Stomach (tissue), 9 donors: Measurements from ENCODE around the gene SMARCA4. TPM values are rescaled to one million over a fixed set of nuclear protein-coding genes. Genes with fewer than 3 reads are reported as not detected.
"Not testable (repeated sequence)": the region's sequence is repeated elsewhere in the genome, so short reads cannot be mapped to it uniquely, and the experiment has no call there.

Experiments
- DNase-seq, 2 donors: peaks; one replicate each; pipeline versions ENCODE4 v3.0.0 to v3.0.0-alpha.2; 2013 to 2019
- H3K27ac ChIP-seq, 5 donors: fragments of 200-600 bp in 4 of 5; sonication (generic) in 4 of 5; one replicate each; pipeline ENCODE4 v1.5.1; 2013 to 2019; ENCODE audit warnings: mild to moderate bottlenecking in 1 of 5, moderate library complexity in 1 of 5
- H3K27me3 ChIP-seq, 3 donors: fragments of 200-600 bp; sonication (generic); one replicate each; pipeline ENCODE4 v1.5.1; 2017 to 2019; ENCODE audit warnings: mixed run types in 1 of 3
- H3K36me3 ChIP-seq, 4 donors: fragments of 200-600 bp; sonication (generic); 1 replicate in 3 of 4; 2 replicates in 1 of 4; pipeline ENCODE4 v1.5.1; 2016 to 2019
- H3K4me1 ChIP-seq, 4 donors: fragments of 200-600 bp; sonication (generic); one replicate each; pipeline ENCODE4 v1.5.1; 2016 to 2019
- H3K4me3 ChIP-seq, 4 donors: fragments of 200-600 bp; sonication (generic) in 3 of 4; one replicate each; pipeline ENCODE4 v1.5.1; 2016 to 2019; ENCODE audit warnings: mild to moderate bottlenecking in 1 of 4
- H3K9me3 ChIP-seq, 4 donors: fragments of 200-600 bp; sonication (generic); one replicate each; pipeline ENCODE4 v1.5.1; 2016 to 2019
- EP300 ChIP-seq: sonication (generic); formaldehyde crosslinking; IDR thresholded peaks from one replicate; pipeline ENCODE4 v1.6.1; 2017; ENCODE audit warnings: antibody characterized with exemption
- POLR2A ChIP-seq, 4 donors: fragments of 450-650 bp; IDR thresholded peaks; one replicate each; pipeline ENCODE4 v1.6.1; 2016; ENCODE audit warnings: antibody characterized with exemption in 4 of 4, control low read depth in 2 of 4, mild to moderate bottlenecking in 1 of 4, moderate library complexity in 1 of 4
- POLR2AphosphoS5 ChIP-seq, 3 donors: sonication (generic); formaldehyde crosslinking; IDR thresholded peaks; one replicate each; pipeline ENCODE4 v1.6.1; 2016; ENCODE audit warnings: antibody characterized with exemption in 3 of 3
- WGBS, 5 donors: extraction: QIAGEN DNeasy Blood & Tissue Kit in 3 of 5; methylation state at CpG; one replicate each; pipeline versions ENCODE4 v1.1.5 to v1.1.7; 2013 to 2018; 5-methylcytosine and 5-hydroxymethylcytosine counted together
- intact Hi-C: fragments of 100-400 bp; cut with DNase I; formaldehyde crosslinking; loops from one replicate; pipeline ENCODE4 v1.15.1; 2023; ENCODE audit warnings: low total_unique reads
- polyA plus RNA-seq, 3 donors: library from polyadenylated mRNA; stranded (reverse); fragments of 200-250 nt; gene quantifications; one replicate each; pipeline ENCODE4 v1.2.3, GENCODE V29; 2013
- total RNA-seq, 5 donors: library from RNA; depleted of rRNA; stranded (reverse); fragments of >200 nt; gene quantifications; one replicate each; pipeline versions ENCODE4 v1.1.0 to v1.2.3, GENCODE V29; 2014 to 2016
- TF ChIP-seq, protein P1 (sequence below), 7 experiments: fragments of 450-650 bp in 4 of 7; fragments of 200-600 bp in 3 of 7; sonication (generic) in 3 of 7; IDR thresholded peaks; one replicate each; pipeline ENCODE4 v1.5.1; 2016 to 2019; ENCODE audit warnings: antibody characterized with exemption in 7 of 7, control low read depth in 2 of 7, mild to moderate bottlenecking in 1 of 7
- donor health status: healthy with polysubstance abuse.
- donor health status: Bipolar disorder and iron deficiency.
- donor health status: healthy.

Gene SMARCA4
- total and polyA plus RNA-seq, 8 donors = 28.6 to 158 (median 60.9) TPM

DNA sequence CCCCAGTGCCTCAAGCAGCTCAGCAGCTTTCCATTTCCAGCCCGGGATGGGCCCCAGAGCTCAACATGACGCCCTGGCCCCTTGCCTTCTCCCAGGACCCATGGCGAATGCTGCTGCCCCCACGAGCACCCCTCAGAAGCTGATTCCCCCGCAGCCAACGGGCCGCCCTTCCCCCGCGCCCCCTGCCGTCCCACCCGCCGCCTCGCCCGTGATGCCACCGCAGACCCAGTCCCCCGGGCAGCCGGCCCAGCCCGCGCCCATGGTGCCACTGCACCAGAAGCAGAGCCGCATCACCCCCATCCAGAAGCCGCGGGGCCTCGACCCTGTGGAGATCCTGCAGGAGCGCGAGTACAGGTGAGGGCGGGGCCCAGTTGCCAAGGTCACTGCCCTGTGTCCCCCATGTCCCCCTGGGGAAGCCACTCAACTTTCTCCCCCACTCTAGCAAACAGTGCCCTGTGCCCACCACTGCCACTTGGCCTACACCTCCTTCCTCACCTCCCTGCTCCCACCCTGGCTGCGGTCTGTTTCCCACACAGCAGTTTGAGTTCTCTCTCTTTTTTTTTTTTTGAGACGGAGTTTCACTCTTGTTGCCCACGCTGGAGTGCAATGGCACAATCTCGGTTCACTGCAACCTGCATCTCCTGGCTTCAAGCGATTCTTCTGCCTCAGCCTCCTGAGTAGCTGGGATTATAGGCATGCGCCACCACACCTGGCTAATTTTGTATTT lies 26.9 kb downstream of the SMARCA4 start:
- Histone ChIP-seq H3K4me1 (no peaks in the 10 kb centered on the region), H3K9me3 (no peaks in the 10 kb centered on the region), H3K36me3 (peaks cover 66 to 93% (median 90%) of the 10 kb centered on the region in 4 donors), H3K27me3 (no peaks in the 10 kb centered on the region), H3K4me3 (no peak overlapping the region), H3K27ac (no peak overlapping the region)
- no peak for DNase-seq
- intact Hi-C loops = no loop called here
- 90 to 96% (median 94%) methylated on average over 28 to 32 of the region's 32 CpGs for WGBS, 5 donors
- TF ChIP-seq EP300 (no peak), POLR2AphosphoS5 (IDR thresholded peaks at IDR 0.05) (no peak), POLR2A (IDR thresholded peaks at IDR 0.05) (no peak)
- TF ChIP-seq, protein P1, sequence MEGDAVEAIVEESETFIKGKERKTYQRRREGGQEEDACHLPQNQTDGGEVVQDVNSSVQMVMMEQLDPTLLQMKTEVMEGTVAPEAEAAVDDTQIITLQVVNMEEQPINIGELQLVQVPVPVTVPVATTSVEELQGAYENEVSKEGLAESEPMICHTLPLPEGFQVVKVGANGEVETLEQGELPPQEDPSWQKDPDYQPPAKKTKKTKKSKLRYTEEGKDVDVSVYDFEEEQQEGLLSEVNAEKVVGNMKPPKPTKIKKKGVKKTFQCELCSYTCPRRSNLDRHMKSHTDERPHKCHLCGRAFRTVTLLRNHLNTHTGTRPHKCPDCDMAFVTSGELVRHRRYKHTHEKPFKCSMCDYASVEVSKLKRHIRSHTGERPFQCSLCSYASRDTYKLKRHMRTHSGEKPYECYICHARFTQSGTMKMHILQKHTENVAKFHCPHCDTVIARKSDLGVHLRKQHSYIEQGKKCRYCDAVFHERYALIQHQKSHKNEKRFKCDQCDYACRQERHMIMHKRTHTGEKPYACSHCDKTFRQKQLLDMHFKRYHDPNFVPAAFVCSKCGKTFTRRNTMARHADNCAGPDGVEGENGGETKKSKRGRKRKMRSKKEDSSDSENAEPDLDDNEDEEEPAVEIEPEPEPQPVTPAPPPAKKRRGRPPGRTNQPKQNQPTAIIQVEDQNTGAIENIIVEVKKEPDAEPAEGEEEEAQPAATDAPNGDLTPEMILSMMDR (IDR thresholded peaks at IDR 0.05) = no peak

DNA sequence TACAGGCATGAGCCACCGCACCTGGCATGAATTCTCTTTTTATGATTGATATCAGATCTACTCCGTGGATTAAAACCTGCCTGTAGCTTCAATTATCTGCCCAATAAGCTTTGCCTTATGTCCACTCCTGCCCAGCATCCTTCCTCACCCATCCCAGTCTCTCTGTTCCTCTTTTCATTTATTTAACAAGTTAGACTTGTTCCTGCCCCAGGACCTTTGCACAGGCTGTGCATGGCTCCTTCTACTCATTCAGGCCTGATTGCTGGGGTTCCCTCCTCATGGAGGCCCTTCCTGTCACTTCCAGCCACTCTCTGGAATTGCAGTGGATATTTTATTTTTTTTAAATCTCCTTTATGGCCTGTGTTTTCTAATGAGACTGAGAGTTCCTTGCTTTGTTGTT lies 27.6 kb downstream of the SMARCA4 start:
- Histone ChIP-seq H3K27me3 (no peaks in the 10 kb centered on the region), H3K36me3 (peaks cover 67 to 100% (median 96%) of the 10 kb centered on the region in 4 donors), H3K27ac (no peak overlapping the region), H3K4me3 (no peak overlapping the region), H3K4me1 (no peaks in the 10 kb centered on the region), H3K9me3 (no peaks in the 10 kb centered on the region)
- intact Hi-C loops = no loop called here
- TF ChIP-seq POLR2AphosphoS5 (IDR thresholded peaks at IDR 0.05) = no peak
- TF ChIP-seq, protein P1 (IDR thresholded peaks at IDR 0.05) = no peak
- TF ChIP-seq EP300 = no peak
- TF ChIP-seq POLR2A (IDR thresholded peaks at IDR 0.05) = no peak
- no peak for DNase-seq
- 86 to 93% (median 87%) methylated on average over 2 of the region's 2 CpGs for WGBS, 5 donors

DNA sequence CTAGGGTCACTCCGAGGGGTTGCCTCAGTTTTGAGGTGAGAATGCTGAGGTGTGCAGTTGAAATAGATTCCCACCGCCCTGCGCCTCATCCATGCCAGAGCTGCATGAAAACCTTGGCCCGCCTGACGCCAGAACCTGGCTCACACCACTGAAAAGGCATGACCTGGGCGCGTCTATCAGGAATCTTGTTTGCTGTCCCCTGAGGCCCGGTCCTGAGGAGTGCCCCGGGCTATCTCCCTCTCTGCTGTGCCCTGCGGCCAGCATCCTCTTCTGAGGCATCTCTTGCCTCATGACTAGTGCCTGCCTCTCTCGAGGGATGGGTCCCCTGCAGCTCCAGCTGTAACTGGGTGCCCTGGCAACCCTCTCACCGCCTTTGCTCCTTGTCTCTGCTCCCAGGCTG lies 28.1 kb downstream of the SMARCA4 start:
- Histone ChIP-seq H3K9me3 (no peaks in the 10 kb centered on the region), H3K27ac (no peak overlapping the region), H3K36me3 (peaks cover 72 to 100% (median 98%) of the 10 kb centered on the region in 4 donors), H3K27me3 (no peaks in the 10 kb centered on the region), H3K4me3 (no peak overlapping the region), H3K4me1 (no peaks in the 10 kb centered on the region)
- WGBS, 5 donors = 65 to 88% (median 74%) methylated on average over 8 to 12 of the region's 12 CpGs
- intact Hi-C loops = no loop called here
- no peak for TF ChIP-seq EP300
- no peak for TF ChIP-seq POLR2A (IDR thresholded peaks at IDR 0.05)
- no peak for TF ChIP-seq POLR2AphosphoS5 (IDR thresholded peaks at IDR 0.05)
- TF ChIP-seq, protein P1 (IDR thresholded peaks at IDR 0.05) = no peak
- no peak for DNase-seq

DNA sequence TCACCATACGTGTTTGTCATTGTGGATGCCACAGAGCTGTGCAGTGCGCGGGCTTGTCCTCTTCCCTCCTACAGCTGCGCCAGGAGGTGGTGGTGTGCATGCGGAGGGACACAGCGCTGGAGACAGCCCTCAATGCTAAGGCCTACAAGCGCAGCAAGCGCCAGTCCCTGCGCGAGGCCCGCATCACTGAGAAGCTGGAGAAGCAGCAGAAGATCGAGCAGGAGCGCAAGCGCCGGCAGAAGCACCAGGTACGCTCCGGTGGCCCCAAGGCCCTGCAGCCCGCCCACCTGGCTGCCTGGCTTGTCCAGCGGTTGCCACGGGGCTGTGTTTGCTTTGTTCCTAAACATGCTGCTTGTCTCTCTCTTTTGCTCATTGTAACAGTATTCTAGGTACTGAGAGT lies 30.2 kb downstream of the SMARCA4 start:
- Histone ChIP-seq H3K4me1 (no peaks in the 10 kb centered on the region), H3K36me3 (peaks cover 70 to 100% (median 98%) of the 10 kb centered on the region in 4 donors), H3K27me3 (no peaks in the 10 kb centered on the region), H3K4me3 (no peak overlapping the region), H3K27ac (no peak overlapping the region), H3K9me3 (no peaks in the 10 kb centered on the region)
- intact Hi-C loops = no loop called here
- no peak for DNase-seq
- no peak for TF ChIP-seq POLR2A (IDR thresholded peaks at IDR 0.05)
- WGBS, 5 donors = 94 to 96% (median 95%) methylated on average over 16 to 20 of the region's 20 CpGs

DNA sequence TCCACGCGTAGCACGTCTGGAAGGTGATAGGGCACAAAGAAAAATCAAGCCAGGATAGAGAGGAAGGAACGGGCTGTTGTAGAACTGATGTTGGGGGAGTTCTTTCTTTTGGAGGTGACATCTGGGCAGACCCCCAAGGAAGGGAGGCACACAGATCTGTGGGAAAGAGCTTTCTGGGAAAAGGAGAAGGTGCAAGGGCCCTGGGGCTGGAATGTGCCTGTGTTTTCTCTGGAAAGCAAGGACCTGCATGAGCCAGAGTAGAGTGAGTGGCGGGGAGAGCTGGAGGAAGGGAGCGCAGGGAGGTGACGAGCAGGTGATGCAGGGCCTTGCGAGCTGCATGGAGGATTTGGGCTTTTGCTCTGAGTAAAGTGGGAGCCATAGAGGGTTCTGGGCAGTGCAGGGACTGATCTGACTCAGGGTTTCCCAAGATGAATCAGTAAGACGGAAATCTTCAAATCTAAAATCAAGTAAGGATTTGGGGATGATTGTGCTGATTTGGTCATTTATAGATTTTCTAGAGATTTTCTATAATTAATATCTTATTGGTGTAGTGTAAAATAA lies 30.8 kb downstream of the SMARCA4 start:
- Histone ChIP-seq H3K36me3 (peaks cover 70 to 100% (median 98%) of the 10 kb centered on the region in 4 donors), H3K27ac (no peak overlapping the region), H3K27me3 (no peaks in the 10 kb centered on the region), H3K9me3 (no peaks in the 10 kb centered on the region), H3K4me3 (no peak overlapping the region), H3K4me1 (no peaks in the 10 kb centered on the region)
- DNase-seq = no peak
- intact Hi-C loops = no loop called here
- TF ChIP-seq EP300 (no peak), POLR2A (IDR thresholded peaks at IDR 0.05) (no peak), POLR2AphosphoS5 (IDR thresholded peaks at IDR 0.05) (no peak)
- TF ChIP-seq, protein P1 (IDR thresholded peaks at IDR 0.05) = no peak
- 90 to 97% (median 95%) methylated on average over 9 of the region's 9 CpGs for WGBS, 5 donors

DNA sequence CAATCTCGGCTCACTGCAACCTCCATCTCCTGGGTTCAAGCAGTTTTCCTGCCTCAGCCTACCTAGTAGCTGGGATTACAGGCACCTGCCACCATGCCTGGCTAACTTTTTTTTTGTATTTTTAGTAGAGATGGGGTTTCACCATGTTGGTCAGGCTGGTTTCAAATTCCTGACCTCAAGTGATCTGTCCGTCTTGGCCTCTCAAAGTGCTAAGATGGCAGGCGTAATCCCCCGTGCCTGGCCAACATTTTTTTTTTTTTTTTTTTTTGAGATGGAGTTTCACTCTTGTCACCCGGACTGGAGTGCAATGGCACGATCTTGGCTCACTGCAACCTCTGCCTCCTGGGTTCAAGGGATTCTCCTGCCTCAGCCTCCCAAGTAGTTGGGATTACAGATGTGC lies 31.3 kb downstream of the SMARCA4 start:
- intact Hi-C loops, H3K27ac ChIP-seq, H3K4me3 ChIP-seq, DNase-seq, H3K27me3 ChIP-seq, H3K4me1 ChIP-seq, H3K9me3 ChIP-seq: not testable (repeated sequence)
- H3K36me3 ChIP-seq = peaks cover 68 to 100% (median 98%) of the 10 kb centered on the region in 4 donors
- WGBS, 5 donors = 79 to 87% (median 81%) methylated on average over 6 of the region's 6 CpGs
